T-cell (primary cell): Measurements from ENCODE around the gene GARRE1. TPM values are rescaled to one million over a fixed set of nuclear protein-coding genes. Genes with fewer than 3 reads are reported as not detected.
"Not testable (repeated sequence)": the region's sequence is repeated elsewhere in the genome, so short reads cannot be mapped to it uniquely, and the experiment has no call there.

Source experiments
- ATAC-seq, 4 experiments: fragments of 200-7000 bp in 3 of 4; fragments of 150-1000 bp in 1 of 4; cut with Tn5 transposase; replicated peaks in 1 of 4; 1 replicate in 3 of 4; 2 replicates in 1 of 4; pipeline ENCODE4 v1.10.0; 2021; ENCODE audit warnings: moderate library complexity in 3 of 4, mild to moderate bottlenecking in 2 of 4, moderate number of reproducible peaks in 1 of 4
- CTCF ChIA-PET, 2 donors: fragments of 300-600 bp; sonication (Branson Sonifier 250); formaldehyde crosslinking; loops; one replicate each; lab custom pipeline; 2022; ENCODE audit warnings: antibody characterized with exemption in 2 of 2; lab: Charles Lee
- POLR2A ChIA-PET, 2 donors: fragments of 300-600 bp; sonication (Branson Sonifier 250); formaldehyde crosslinking; loops; one replicate each; lab custom pipeline; 2022; ENCODE audit warnings: antibody characterized with exemption in 2 of 2; lab: Charles Lee
- DNase-seq, 35 experiments: peaks; one replicate each; pipeline versions ENCODE4 v3.0.0 to v3.0.0-alpha.2; 2013 to 2023
- H3K27ac ChIP-seq: one replicate; pipeline ENCODE4 v1.5.1; 2013; ENCODE audit warnings: low read length
- H3K27me3 ChIP-seq, 2 experiments: replicated peaks in 1 of 2; 1 replicate in 1 of 2; 2 replicates in 1 of 2; pipeline versions ENCODE4 v1.6.1 to v1.7.0; 2013; ENCODE audit warnings: low read length in 1 of 2, mixed read lengths in 1 of 2; ENCODE audit not compliant: control insufficient read depth in 2 of 2, insufficient read depth in 2 of 2; ENCODE audit errors: extremely low read depth in 1 of 2
- H3K36me3 ChIP-seq, 2 donors: 1 replicate in 1 of 2; 2 replicates in 1 of 2; pipeline versions ENCODE4 v1.6.1 to v1.7.0; 2013; ENCODE audit warnings: low read length in 1 of 2; ENCODE audit not compliant: control insufficient read depth in 2 of 2, insufficient read depth in 1 of 2; ENCODE audit errors: extremely low read depth in 1 of 2
- H3K4me1 ChIP-seq, 2 experiments: 1 replicate in 1 of 2; 2 replicates in 1 of 2; pipeline versions ENCODE4 v1.6.1 to v1.7.0; 2013; ENCODE audit warnings: low read length in 2 of 2, mixed read lengths in 1 of 2; ENCODE audit not compliant: insufficient read depth in 2 of 2, control insufficient read depth in 1 of 2; ENCODE audit errors: extremely low read depth in 1 of 2
- H3K4me3 ChIP-seq, 2 donors: 1 replicate in 1 of 2; 2 replicates in 1 of 2; pipeline versions ENCODE4 v1.5.1 to v1.7.0; 2013; ENCODE audit warnings: mild to moderate bottlenecking in 2 of 2, low read length in 1 of 2, moderate library complexity in 1 of 2; ENCODE audit not compliant: control insufficient read depth in 1 of 2; ENCODE audit errors: extremely low read depth in 1 of 2
- H3K9me3 ChIP-seq: 2 replicates; pipeline ENCODE4 v1.7.0; 2013
- H3K27ac Mint-ChIP-seq, 2 donors: one replicate each; pipeline ENCODE4 v1.8.0; 2020 to 2021; ENCODE audit warnings: mild to moderate bottlenecking in 2 of 2, mixed read lengths in 2 of 2
- H3K27me3 Mint-ChIP-seq, 2 donors: one replicate each; pipeline ENCODE4 v1.8.0; 2021 to 2022; ENCODE audit warnings: mixed read lengths in 2 of 2
- H3K36me3 Mint-ChIP-seq: one replicate; pipeline ENCODE4 v1.8.0; 2021; ENCODE audit warnings: mixed read lengths
- H3K4me1 Mint-ChIP-seq, 3 donors: one replicate each; pipeline ENCODE4 v1.8.0; 2020 to 2022; ENCODE audit warnings: mixed read lengths in 3 of 3, mild to moderate bottlenecking in 1 of 3
- H3K4me3 Mint-ChIP-seq, 3 donors: one replicate each; pipeline ENCODE4 v1.8.0; 2020 to 2022; ENCODE audit warnings: mild to moderate bottlenecking in 3 of 3, mixed read lengths in 3 of 3, moderate library complexity in 3 of 3
- H3K9me3 Mint-ChIP-seq, 3 donors: one replicate each; pipeline ENCODE4 v1.8.0; 2020 to 2022; ENCODE audit warnings: mixed read lengths in 3 of 3
- WGBS: methylation state at CpG from one replicate; pipeline ENCODE4 v1.1.5; 2013; ENCODE audit warnings: missing lambda C conversion rate; ENCODE audit not compliant: insufficient coverage; 5-methylcytosine and 5-hydroxymethylcytosine counted together
- total RNA-seq, 35 experiments: library from RNA in 6 of 35; stranded (reverse) in 6 of 35; fragments of 120-200 nt in 1 of 35; gene quantifications; one replicate each; pipeline versions ENCODE4 v1.2.1 to v1.2.4 and lab custom pipeline; 2013 to 2026

Gene GARRE1
- total RNA-seq, 5 donors from 2014 or later (not counting 1 experiment from before 2014, with no cell fraction given) = 31.8 to 51.6 (median 34.8) TPM

DNA sequence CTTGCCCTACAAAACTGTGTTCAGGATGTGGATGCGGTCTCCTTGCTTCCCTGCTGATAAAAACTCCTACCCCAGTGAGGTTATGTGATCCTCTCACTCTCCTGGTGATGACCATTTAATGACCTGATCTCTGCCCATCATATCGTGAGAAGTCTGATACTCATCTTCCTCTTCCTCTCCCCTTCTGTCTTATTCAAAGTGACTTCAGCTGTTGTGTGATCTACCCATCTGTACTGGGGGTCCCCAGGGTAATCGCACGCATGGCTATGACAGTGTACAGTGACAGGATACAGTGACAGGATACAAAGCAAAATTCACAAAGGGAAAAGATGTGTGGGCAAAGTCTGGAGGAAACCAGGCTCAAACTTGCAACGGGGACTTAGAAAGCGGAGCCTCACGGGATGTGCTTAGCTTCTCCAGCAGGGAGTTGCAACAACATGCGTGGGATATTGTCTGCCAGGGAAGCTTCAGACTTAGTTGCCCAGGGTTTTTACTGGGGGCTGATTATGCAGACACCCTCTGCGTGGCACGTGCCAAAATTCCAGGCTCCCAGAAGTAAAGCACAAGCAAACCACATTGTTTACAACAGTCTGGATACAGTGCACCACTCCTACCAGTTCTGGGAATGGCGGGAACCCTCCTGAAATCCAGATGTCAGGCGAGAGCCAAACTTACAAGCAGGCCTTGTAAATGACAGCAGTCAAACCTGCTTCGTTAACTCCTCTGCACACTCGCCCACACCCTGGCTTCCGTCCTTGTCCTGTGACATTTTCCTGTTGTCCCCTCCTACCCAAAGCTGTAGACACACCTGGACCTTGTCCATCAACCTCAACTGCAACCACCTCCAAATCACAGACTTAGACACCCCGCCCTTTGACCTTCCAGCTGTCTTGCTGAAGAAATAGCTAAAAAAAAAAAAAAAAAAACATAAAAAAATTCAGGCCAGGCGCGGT is 18.0 kb upstream of the GARRE1 start:
- H3K27me3 Mint-ChIP-seq = no peaks in the 10 kb centered on the region
- DNase-seq = no peak
- H3K36me3 Mint-ChIP-seq = peaks cover 3% of the 10 kb centered on the region
- ATAC-seq = no peak
- H3K27ac Mint-ChIP-seq = no peak overlapping the region
- H3K4me3 Mint-ChIP-seq = no peak overlapping the region
- H3K9me3 Mint-ChIP-seq = no peaks in the 10 kb centered on the region
- ChIA-PET POLR2A (interaction anchor here in 1 of 2 donors (0.6 kb wide), 1 partner anchor 553 kb away, joined by 5 read pairs; no protein-coding TSS in a partner anchor), CTCF (no interaction called here)
- H3K27me3 ChIP-seq = no peaks in the 10 kb centered on the region
- H3K9me3 ChIP-seq = no peaks in the 10 kb centered on the region
- 93% methylated on average over 16 of the region's 18 CpGs for WGBS
- H3K4me1 ChIP-seq = peaks cover 0 to 10% of the 10 kb centered on the region in 2 experiments
- H3K4me3 ChIP-seq = no peak overlapping the region
- peaks cover 11 to 16% (median 15%) of the 10 kb centered on the region in 3 donors for H3K4me1 Mint-ChIP-seq
- H3K36me3 ChIP-seq = no peaks in the 10 kb centered on the region
- no peak overlapping the region for H3K27ac ChIP-seq

DNA sequence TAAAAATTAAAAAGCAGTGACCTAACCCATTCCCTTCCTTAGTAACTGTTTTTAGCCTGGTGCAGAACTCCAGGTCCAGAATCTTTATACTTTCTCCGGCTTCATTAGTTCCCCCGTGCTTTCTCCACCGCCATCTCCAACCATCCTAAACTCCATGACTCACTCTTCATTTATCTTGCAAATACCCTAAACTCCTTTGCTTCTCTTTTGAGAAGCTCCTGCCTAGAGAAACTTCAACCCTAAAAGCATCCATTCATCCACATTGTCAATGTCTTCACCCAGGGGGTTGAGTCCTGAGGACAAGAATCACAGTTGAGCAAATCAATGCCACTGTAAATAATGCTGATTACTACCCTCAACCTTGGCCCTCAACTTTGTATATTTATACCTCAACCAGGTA is 17.1 kb upstream of the GARRE1 start:
- ATAC-seq (no peak), DNase-seq (no peak)
- CTCF ChIA-PET = interaction anchor here in 1 of 2 donors (0.6 kb wide), 1 partner anchor 484 kb away, joined by 3 read pairs; no protein-coding TSS in a partner anchor
- peaks cover 9 to 12% (median 10%) of the 10 kb centered on the region in 3 donors for H3K4me1 Mint-ChIP-seq
- H3K9me3 Mint-ChIP-seq = no peaks in the 10 kb centered on the region
- no peaks in the 10 kb centered on the region for H3K27me3 ChIP-seq
- no peaks in the 10 kb centered on the region for H3K9me3 ChIP-seq
- WGBS = 100% methylated on average over 1 of the region's 3 CpGs
- peaks cover 3% of the 10 kb centered on the region for H3K36me3 Mint-ChIP-seq
- H3K4me1 ChIP-seq = peaks cover 0 to 9% of the 10 kb centered on the region in 2 experiments
- no peak overlapping the region for H3K4me3 Mint-ChIP-seq
- no peak overlapping the region for H3K27ac Mint-ChIP-seq
- H3K4me3 ChIP-seq = no peak overlapping the region
- H3K27me3 Mint-ChIP-seq = no peaks in the 10 kb centered on the region
- H3K27ac ChIP-seq = no peak overlapping the region
- no peaks in the 10 kb centered on the region for H3K36me3 ChIP-seq
- POLR2A ChIA-PET = no interaction called here

DNA sequence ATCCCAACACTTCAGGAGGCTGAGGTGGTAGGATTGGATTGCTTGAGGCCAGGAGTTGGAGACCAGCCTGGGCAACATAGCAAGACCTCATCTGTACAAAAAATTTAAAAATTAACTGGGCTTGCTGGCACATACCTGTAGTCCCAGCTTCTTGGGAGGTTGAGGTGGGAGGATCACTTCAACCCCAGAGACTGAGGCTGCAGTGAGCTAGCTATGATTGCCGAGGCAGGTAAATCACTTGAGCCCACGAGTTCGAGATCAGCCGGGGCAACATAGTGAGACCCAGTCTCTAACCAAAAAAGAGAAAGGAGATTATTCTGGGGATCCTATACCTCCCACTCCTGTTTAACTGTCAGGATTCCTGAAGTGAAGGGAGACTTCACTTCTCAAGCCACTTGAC is 16.4 kb upstream of the GARRE1 start:
- H3K4me1 ChIP-seq = peaks cover 0 to 3% of the 10 kb centered on the region in 2 experiments
- no peaks in the 10 kb centered on the region for H3K9me3 ChIP-seq
- H3K4me3 Mint-ChIP-seq = no peak overlapping the region
- peaks cover 2 to 5% (median 3%) of the 10 kb centered on the region in 3 donors for H3K4me1 Mint-ChIP-seq
- no peaks in the 10 kb centered on the region for H3K27me3 Mint-ChIP-seq
- H3K36me3 Mint-ChIP-seq = peaks cover 3% of the 10 kb centered on the region
- no peak overlapping the region for H3K27ac Mint-ChIP-seq
- ChIA-PET CTCF (interaction anchor here in 1 of 2 donors (0.6 kb wide), 1 partner anchor 483 kb away, joined by 3 read pairs; no protein-coding TSS in a partner anchor), POLR2A (no interaction called here)
- H3K4me3 ChIP-seq = no peak overlapping the region
- WGBS = no CpG with 5 or more reads among the region's 4 CpGs
- H3K9me3 Mint-ChIP-seq = no peaks in the 10 kb centered on the region
- DNase-seq = no peak
- no peak overlapping the region for H3K27ac ChIP-seq
- no peaks in the 10 kb centered on the region for H3K27me3 ChIP-seq
- ATAC-seq = no peak
- no peaks in the 10 kb centered on the region for H3K36me3 ChIP-seq

DNA sequence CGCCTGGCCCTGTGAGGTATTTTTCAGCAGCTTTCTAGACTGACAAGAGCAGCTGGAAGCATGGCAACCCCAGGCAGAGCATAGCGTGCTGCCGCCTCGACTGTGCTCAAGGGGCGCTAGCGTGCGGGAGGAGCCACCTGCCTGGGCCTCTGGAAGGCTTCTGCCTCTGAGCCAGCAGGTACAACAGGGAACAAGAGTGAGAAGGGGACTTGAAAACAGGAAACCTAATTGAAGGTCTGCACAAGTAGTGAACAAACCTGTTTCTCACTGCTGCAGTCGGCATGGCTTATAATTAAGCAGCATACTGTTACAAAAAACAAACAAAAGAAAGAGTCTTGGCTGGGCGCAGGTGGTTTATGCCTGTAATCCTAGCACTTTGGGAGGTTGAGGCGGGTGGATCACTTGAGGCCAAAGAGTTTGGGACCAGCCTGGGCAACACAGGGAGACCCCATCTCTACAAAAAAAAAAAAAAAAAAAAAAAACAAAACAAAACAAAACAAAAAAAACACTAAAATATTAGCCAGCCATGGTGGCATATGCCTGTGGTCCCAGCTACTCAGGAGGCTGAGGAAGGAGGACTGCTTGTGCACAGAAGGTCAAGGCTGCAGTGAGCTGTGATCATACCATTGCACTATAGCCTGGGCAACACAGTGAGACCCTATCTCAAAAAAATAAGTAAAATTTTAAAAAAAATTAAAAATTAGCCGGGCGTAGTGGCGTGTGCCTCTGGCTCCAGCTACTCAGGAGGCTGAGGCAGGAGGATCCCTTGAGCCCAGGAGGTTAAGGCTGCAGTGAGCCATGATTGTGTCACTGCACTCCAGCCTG is 12.6 kb upstream of the GARRE1 start:
- no peak overlapping the region for H3K27ac Mint-ChIP-seq
- Histone ChIP-seq H3K9me3 (no peaks in the 10 kb centered on the region), H3K27ac (no peak overlapping the region), H3K4me3 (no peak overlapping the region), H3K27me3 (no peaks in the 10 kb centered on the region), H3K4me1 (no peaks in the 10 kb centered on the region), H3K36me3 (no peaks in the 10 kb centered on the region)
- no peaks in the 10 kb centered on the region for H3K4me1 Mint-ChIP-seq
- ATAC-seq = peak in 1 of 4 experiments; percentile 35
- ChIA-PET POLR2A (no interaction called here), CTCF (interaction anchor here in 1 of 2 donors (0.6 kb wide), 1 partner anchor 90 kb away, joined by 5 read pairs; no protein-coding TSS in a partner anchor)
- no peak overlapping the region for H3K4me3 Mint-ChIP-seq
- H3K36me3 Mint-ChIP-seq = no peaks in the 10 kb centered on the region
- H3K27me3 Mint-ChIP-seq = no peaks in the 10 kb centered on the region
- DNase-seq = peak in 16 of 35 experiments; percentile 6 to 61 (median 19)
- no peaks in the 10 kb centered on the region for H3K9me3 Mint-ChIP-seq
- 73% methylated on average over 10 of the region's 13 CpGs for WGBS

DNA sequence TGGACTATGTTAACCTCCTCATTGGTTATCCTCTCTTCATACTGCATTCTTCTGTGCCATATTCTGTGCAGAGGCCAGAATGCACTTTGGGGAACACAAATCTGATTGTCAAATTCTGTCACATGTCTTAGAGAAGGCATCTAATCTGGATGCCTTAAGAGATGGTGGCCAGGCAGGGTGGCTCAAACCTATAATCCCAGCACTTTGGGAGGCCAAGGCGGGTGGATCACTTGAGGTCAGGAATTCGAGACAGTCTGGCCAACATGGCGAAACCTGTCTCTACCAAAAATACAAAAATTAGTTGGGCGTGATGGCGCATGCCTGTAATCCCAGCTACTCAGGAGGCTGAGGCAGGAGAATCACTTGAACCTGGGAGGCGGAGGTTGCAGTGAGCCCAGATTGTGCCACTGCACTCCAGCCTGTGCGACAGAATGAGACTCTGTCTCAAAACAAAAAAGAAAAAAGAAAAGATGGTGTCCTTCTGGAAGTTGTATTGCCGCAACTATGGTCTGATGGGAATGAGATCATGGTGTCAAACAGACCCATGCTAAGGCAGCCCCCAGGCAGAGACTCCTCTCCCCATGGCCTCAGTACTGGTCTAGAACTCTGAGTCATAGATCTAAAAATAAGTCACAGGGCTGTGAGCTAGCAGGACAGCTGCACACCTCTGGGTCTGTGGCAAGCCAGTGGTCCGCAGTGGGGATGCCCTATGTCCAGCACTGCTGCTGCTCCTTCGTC is 11.0 kb upstream of the GARRE1 start:
- H3K36me3 ChIP-seq, H3K9me3 Mint-ChIP-seq, H3K27me3 ChIP-seq, H3K4me3 ChIP-seq, H3K27ac Mint-ChIP-seq, H3K4me3 Mint-ChIP-seq, DNase-seq, ATAC-seq, H3K4me1 ChIP-seq, H3K27ac ChIP-seq, H3K36me3 Mint-ChIP-seq, H3K27me3 Mint-ChIP-seq, H3K4me1 Mint-ChIP-seq, H3K9me3 ChIP-seq: not testable (repeated sequence)
- WGBS = 92% methylated on average over 9 of the region's 10 CpGs
- ChIA-PET POLR2A (interaction anchor here in 1 of 2 donors (0.6 kb wide), 1 partner anchor 11 kb away, joined by 3 read pairs; no protein-coding TSS in a partner anchor), CTCF (interaction anchor here in 1 of 2 donors (0.6 kb wide), 1 partner anchor 1008 kb away, joined by 5 read pairs; no protein-coding TSS in a partner anchor)
